HG02852 (cell line): ENCODE results near the gene ST7.

Experiments
- ATAC-seq: cut with Tn5 transposase; IDR thresholded peaks from one replicate; pipeline ENCODE4 v1.9.1; 2021; ENCODE audit warnings: mild to moderate bottlenecking, moderate library complexity; ENCODE audit not compliant: unreplicated experiment

The ST7 gene

DNA sequence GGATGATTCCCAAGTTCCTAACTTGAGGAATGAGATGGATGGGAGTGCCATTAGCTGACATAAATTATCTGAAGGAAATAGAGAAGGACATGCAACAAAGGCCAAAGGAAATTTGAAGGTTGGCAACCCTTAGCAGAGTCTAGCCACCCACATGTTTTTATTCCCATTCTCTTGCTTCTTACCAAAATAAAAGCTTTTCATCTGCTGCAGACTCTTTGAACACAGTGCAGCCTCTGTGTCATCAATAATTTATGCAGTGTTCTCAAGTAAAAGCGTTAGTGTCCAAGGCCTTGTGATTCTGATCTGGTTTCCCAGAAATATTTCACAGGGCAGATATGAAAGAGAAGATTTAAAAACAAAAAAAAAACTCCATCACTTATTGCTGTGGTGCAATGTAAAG, 98.5 kb downstream of the ST7 start:
- ATAC-seq = no peak

DNA sequence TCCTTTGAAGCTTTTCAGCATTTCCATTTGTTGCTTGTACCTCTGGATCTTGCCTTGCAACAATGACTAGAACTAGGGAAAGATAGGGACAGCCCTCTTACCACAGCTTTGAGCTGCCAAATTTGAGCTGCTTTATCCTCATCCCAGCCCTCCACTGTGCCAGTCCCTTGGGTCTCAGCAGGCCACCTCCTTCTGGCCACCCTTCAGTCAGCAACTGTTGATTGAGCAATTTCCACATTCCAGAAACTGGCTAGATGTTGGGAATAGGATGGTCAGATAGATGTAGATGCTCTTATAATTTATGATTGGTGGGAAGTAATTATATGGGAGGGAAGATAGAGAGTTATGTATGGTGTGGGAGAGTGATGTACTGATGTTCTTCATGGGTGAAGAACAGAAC, 100.1 kb downstream of the ST7 start:
- ATAC-seq = no peak

DNA sequence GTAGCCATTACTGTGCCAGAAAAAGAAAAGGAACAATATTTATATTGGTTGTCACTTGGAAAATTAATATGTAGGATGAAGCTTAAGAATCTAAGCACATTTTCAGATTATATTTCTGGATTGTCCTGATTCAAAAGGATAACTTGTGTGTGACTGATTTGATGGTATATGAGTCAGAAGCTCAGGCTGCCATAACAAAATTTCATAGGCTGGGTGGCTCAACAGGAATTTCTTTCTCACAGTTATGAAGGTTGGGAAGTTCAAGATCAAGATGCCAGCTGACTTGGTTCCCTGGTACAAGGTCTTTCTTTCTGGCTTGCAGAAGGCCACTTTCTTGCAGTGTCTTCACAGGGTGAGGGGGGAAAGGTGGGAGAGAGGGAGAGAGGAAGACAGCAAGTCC, 108.5 kb downstream of the ST7 start:
- no peak for ATAC-seq

DNA sequence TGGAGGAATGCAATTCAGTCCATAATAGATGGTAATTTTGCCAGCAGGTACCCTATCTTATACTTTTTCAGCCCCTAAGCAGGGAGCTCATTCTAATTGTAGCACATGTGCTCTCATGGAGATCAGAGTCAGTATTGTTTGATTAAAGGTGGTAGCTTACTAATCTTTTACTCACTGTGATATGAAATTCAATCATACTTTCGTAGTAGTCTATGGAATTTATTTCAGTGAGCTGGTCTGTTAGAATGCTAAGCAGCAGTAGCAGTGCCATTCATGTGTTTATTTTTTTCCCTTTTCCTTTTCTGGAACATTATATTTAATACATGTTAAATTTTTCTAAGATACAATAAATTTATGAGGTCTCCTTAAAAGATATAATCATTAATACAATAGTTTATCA, 109.0 kb downstream of the ST7 start:
- ATAC-seq = no peak

DNA sequence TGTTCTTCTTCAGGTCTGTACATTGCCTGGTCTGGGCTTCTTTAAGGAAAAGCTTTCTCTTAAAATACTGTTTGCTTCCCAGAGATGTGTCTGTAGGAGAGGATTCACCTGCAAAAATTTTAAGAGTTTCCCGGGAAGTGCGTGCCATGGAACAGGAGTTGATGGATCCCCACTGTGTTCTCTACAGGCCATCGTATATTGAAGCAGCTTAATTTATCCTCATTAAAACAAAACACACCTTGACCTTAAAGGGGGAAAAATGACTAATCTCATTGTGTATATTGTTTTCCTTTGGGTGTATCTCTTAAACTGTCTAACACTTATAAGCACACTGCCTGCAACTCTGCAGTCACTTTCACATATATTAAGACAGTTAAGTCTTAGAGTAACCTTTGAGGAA, 111.4 kb downstream of the ST7 start:
- no peak for ATAC-seq

DNA sequence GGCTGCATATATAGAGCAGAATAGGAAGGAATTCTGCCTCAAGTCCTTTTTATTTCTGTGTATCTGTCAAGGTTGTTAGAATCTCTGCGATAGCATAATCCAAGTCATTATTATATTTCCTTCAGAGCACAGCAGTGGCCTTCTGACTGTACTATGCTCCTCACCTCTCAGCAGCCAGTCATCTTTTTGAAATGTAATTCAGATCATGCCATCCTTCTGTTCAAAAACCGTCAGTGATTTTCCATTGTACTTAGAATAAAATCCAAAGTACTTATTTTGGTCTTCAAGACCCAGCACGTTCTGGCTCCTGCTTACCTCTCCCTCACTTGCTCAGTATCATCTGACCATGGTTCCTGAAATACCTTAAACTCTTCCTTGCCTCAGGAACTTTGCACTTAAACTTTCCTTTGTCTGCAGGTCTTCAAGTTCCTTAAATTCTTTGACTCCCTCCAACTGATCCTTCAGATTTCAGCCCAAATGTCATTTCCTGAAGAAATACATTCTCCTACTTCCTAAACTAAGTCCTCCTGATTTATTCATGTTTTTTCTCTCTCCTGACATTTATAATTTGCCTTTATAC, 112.4 kb downstream of the ST7 start:
- no peak for ATAC-seq

DNA sequence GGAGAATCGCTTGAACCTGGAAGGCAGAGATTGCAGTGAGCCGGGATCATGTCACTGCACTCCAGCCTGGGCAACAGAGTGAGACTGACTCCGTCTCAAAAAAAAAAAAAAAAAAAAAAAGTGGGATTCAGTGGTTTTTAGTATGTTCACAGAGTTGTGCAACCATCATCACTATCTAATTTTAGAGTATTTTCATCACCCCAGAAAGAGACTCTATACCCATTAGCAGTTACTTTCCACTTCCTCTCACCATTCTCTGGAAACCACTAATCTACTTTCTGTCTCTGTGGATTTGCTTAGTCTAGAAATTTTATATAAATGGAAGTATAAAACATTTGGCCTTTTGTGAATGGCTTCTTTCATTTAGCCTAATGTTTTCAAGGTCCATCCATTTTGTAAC, 113.4 kb downstream of the ST7 start:
- peak; percentile 46 for ATAC-seq

DNA sequence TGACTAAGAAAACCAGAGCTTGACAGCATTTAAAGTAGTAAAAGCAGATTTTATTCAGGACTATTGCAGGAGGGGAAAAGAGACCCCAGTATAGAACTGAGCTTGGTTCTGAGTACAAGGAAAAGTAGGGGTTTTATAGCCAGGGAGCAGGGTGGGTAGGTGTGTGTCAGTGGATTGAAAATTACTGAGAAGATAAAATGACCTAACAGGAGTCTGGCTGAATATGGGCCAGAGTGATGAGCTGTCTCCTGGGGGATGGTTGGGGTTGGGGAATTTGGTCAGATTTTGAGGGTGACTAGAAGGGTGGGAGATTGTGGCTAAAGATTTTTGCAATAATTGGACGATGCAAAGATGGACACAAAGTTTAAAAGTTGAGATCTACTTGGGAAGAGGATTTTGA, 114.0 kb downstream of the ST7 start:
- ATAC-seq = no peak

DNA sequence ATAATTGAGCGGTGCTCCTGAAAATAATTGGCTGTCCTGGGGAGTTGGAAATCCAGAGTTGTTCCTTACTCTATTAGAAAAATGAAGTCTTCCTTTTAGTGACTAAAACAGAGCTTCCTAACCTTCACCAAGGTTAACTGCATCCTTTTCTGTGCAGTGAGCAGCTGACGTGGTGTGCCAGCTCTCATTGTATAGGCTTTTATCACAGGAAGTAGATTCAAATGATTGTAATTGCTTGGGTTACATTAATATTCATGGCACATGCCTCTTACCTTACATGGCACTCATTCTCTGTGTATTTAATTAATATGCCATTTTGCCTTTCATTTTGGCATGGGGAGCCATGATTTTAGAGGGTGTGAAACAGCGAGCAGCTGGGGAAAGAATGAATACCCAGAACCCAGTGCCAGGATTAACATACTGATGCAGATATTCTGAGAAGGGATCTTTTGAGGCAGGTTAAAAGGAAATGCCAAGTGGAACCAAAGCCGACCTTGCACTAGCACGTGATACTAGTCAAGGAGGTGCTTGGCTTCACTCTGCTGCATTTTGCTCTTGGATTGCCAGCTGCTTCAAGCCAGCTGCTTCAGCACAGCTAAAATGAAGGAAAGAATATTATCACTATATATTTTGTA, 115.3 kb downstream of the ST7 start:
- no peak for ATAC-seq

DNA sequence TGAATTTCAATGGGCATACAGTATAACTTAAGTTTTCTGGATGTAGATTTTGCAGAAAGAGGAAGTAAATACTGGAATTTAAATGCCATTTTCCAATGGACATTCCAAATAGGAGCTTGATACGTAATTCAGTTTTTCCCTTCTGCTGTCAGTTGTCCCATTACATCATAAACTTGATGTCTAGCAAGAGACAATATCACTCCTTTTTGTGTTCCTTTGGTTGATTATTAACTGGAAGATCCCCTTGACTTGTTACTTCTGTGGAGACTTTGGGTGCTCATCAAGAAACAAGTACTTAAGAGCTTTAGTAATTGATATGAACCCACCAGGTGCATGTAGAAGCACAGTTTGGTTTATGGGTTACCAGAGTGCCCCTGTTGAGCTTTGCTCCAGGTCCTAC, 116.1 kb downstream of the ST7 start:
- no peak for ATAC-seq

DNA sequence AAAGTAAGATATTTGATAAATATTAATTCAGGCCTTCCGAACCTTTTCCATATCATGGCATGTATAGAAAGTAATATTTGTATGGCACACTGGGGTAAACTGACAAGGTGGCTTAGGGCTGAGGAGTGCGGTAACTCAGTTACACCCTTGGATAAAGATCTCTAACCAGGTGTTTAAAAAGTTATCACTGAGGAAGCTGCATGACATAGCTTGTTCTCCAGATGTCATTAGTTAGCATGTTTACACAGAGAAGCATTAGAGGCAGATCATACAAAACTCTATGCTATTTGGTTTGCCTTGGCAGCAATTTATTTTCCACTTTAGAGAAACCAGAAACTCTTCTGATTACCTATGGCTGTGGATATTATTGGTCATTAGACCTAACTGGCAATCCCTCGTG, 118.2 kb downstream of the ST7 start:
- no peak for ATAC-seq

DNA sequence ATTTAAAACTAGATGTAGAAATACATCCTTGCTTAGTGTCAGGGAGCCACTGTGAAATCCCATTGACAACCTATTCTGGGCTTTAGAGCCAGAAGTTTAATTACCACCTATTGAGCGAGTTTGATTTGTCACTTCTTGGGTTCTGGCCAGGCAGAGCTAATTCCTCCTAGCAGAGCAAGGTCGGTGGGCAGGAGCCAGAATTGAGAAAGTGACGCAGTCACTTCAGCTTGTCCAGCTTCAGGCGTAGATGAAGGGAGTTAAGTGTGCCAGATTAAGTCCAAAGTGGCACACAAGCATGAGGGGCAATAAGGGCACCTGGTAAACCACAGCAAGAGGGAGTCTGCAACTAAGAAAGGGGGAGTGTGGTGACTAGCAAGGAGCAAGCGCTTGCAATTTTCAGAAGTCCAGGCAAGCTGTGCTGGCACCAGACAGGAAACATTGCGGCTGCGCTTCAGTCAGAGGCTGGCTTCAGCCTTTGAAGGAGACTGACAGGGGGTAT, 119.4 kb downstream of the ST7 start:
- ATAC-seq = no peak

DNA sequence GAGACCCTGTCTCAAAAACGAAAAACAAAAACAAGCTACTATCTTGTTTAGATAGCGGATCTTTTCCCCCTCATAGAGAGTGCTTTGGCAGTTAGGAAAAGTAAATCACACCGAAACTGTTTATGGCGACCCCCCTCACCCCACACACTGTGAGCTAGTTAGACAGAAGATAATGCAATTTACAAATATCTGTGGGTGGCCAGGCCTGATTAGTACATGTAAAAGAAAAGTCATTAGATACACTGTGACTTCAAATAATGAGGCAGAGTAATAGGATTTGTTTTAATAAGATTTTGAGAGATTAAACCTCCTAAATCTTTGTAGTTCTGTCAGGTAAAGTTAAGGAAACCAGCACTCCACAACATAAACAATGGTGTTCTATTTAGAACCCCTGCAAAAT, 121.1 kb downstream of the ST7 start:
- ATAC-seq = no peak

DNA sequence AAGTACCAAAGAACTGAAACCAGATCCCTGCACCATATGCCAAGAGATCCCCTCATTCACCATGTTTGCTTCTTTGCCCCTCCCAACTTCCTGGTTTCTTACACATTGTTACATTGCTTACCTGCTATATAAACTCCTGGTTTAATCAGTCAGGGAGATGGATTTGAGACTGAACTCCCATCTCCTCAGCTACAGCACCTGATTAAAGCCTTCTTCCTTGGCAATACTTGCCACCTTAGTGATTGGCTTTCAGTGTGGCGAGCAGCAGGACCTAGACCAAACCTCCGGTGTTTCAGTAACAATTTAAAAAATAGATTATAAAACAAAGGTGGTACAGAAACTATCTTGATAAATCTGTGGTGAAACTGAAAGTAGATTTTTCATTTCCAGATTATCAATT, 122.6 kb downstream of the ST7 start:
- ATAC-seq = no peak

DNA sequence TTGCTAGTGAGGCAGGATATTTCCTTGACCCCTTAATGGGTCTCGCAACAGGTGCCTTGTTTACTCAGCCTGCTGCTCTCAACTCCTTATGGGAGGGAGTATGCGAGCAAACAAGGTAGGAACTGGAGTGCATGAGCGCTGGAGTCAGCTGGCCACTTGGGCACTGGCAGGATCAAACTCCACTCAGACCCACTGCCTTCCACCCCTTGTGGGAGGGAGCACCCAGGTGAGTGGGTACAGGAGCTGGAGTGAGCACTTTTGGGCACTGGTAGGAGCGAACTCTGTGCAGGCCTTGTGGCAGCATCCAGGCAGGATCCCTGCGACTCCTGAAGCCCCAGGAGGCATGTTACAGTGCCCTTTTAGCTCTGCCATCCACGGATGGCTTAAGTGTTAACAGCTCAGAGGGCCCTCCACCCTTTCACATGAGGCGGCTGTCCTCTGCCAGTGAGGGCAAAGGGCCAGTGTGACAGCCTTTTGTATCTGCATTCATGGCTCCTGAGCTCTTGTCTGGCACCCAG, 123.2 kb downstream of the ST7 start:
- ATAC-seq = no peak

DNA sequence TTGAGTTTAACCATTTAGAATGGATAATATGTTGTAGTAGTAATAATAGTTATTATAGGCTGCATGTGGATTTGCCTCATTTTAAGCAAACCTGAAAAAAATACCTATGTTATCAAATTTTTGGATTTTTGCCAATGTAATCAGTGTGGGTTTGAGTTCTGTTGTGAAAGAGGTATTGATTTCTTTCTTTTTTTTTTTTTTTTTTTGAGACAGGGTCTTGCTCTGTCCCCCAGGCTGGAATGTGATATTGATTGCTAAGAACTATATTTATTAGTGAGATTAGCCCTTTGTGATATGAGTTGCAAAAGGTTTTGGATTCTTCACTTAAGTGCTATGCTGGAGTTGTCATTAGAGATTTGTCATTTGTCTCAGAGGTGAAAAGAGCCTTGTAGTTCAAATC, 124.4 kb downstream of the ST7 start:
- ATAC-seq = no peak

DNA sequence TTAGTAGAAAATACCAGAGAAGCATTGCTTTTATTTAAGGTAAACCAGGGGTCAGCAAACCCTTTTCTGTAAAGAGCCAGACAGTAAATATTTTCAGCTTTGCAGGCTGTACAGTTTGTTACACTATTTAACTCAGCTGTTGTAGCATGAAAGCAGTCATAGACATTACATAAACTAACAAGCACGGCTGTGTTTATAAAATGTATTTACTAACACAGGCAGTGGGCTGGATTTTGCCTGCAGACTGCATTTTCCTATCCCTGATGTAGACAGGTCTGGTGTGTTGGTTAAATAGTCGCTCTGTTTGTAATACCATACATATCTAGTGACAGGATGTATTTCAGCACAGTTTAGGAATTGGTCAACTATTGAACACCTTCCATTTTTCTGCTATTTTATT, 129.3 kb downstream of the ST7 start:
- no peak for ATAC-seq

DNA sequence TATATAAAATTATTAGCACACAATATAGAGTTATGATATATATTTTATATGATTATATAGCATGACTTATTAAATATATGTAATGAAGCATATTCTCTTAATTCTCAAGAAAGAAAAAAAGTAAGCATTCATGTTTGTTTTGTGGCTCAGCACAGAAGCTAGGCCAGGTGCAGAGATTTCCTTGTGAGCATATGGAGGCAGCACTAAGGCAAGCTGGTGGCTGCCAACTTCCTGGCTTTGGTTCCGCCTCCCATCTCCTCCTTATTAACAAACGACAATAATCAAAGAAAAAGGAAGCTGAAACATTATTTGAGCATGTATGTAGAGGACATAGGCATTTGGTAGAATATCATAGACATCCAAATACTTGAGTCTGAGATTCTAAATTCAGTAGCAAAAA, 130.3 kb downstream of the ST7 start:
- ATAC-seq = no peak

DNA sequence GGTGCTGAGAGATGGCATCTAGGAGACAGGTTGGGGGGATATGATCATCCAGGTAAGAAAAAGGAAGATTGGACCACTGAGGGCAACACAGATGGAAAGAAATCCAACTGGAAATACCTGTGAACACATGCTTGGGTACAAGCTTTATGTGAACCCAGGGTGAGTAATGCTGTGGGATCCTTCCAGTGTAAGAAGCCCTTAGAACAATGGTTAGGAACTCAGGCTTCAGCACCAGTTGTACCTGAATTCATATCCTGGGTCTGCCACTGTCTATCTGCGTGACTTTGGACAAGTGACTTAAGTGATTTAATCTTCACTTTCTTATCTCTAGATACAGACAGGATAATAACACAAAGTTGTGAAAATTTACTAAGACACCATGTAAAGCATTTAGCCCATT, 131.0 kb downstream of the ST7 start:
- ATAC-seq = no peak

DNA sequence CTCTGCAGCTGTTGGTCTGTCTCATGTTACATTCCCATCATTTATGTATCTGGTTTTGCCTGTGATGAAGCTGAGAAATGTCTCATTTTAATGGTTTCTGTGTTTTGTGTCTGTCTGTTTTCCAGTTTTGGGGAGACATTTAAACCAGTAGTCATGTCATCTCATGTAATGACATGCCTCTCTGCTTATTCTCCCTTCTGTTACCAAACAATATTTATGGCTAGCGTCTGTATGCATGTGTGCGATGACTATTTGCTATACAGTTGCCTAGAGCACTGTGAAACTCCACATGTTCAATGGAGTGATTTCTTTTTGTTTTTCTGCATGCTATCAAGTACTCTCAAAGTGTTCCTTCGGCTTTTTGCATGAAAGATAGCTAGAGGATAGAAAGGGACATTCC, 132.0 kb downstream of the ST7 start:
- ATAC-seq = no peak

DNA sequence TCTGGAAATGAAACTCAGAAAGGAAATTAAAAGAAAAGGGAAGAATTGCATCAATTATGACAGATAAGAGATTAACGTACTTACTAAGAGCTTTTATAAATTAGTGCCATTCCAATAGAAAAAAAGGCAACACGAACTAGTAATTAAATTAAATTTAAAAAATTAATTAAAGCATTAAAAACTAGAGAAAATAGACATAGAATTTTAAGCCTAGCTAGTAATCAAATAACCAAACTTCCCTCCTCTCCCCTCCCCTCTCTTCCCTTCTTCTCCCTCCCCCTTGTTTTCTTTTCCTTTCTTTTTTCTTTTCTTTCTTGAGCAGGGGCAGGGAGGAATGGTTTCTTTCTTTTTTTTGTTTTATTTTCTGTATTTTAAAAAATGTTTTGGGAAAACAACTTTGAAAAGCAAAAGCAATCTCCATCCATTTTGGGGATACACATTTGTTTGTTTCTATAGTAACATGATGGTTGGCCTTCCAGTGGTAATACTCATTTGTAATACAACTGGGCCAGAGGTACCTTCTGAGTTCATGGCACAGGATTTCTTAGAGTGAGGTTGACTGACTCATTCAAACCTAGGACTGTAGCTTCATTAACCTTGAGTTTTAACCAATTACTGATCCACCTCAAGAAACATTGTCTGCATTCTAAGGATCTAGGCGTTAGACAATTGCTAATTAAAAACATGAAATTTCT, 132.6 kb downstream of the ST7 start:
- no peak for ATAC-seq

DNA sequence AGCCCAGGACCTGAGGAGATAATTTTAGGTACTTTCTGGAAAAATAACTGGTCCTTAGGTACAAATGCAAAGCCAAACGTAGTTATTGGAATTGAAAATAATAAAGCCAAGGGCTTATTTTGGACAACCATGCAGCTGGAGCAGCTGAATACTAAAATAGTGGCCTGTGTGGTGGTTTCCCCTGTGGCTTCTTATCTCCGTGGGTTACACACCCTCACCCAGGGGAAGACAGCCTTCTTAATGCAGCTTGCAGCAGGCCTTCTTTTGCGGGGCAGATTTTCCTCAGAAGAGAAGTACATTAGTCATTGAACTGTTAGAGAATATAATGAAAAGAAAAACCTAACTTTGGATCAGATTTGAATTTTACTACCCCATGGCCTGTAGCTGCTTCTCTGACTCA, 133.5 kb downstream of the ST7 start:
- peak; percentile 56 for ATAC-seq
